NCI-H69 (cell line): ENCODE data around the gene TMEM198.

Experiments used
- DNase-seq: peaks from one replicate; lab custom pipeline; 2025; lab: John Stamatoyannopoulos, UW

Gene TMEM198

DNA sequence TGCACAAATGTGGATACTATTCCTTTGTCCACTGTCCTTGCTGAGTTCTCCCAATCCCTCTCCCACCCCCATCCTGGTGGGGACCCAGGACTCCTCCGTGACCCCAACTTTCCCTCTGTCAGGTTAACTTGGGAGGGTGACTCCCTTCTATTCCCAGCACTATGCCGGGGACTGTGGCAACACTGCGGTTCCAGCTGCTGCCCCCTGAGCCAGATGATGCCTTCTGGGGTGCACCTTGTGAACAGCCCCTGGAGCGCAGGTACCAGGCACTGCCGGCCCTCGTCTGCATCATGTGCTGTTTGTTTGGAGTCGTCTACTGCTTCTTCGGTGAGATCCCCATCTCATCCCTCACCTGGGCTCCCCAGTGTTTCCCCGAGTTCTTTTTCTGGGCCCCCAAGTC lies 739 bp downstream of the TMEM198 start:
- no peak for DNase-seq

DNA sequence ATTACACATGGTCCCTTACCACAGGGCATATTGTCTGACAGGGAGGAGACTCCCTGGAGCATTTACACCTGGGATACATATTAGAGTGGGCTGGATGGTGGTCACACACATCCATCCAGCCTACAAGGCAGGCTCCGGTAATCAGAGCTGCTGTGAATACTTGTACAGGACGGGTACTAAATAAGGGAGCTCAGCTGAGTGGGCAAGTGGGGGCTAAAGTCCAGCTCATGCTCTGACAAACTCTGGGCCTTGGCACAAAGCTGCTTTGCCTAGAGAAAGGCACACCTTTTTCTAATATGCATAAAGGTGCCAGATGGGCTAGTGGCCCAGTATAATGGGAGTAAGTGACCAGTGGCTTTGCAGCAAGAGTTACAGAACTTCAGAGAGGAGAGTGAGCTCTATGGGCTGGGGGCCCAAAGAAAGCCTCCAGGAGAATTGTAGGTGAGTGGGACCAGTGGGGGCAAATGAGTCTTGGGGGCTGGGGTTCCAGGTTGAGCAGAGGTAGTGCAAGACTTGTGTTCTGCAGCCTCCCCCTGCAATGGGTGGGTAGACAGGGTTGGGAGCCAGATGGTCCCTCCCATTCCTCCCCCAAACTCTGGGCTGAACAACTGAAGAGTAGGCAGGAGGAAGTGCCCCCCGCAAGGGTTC lies 1.6 kb downstream of the TMEM198 start:
- no peak for DNase-seq

DNA sequence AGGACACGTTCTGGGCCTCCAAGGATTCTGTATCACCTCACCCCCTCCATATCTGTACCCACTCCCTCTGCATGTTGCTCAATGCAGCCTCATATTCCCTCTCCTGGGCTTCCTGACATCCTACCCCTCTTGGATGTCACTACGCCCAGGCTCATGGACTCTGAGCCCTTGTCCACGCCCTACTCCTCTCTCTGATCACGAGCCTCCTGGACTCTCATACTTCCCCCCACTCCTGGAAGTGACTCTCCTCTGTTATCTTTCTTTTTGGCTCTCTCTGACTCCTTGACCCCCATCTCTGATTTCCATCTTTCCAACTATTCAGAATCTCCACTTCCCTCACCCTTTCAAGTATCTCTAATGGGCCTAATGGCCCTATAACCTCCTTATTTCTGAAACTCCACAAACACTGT lies 2.1 kb downstream of the TMEM198 start:
- DNase-seq: no peak

GRCh38 chr2:219547621-219548020 lies 3.8 kb downstream of the TMEM198 start:
- DNase-seq: no peak

GRCh38 chr2:219548990-219549389 lies 5.2 kb downstream of the TMEM198 start:
- DNase-seq: no peak

GRCh38 chr2:219549619-219550018 lies 5.8 kb downstream of the TMEM198 start:
- no peak for DNase-seq

DNA sequence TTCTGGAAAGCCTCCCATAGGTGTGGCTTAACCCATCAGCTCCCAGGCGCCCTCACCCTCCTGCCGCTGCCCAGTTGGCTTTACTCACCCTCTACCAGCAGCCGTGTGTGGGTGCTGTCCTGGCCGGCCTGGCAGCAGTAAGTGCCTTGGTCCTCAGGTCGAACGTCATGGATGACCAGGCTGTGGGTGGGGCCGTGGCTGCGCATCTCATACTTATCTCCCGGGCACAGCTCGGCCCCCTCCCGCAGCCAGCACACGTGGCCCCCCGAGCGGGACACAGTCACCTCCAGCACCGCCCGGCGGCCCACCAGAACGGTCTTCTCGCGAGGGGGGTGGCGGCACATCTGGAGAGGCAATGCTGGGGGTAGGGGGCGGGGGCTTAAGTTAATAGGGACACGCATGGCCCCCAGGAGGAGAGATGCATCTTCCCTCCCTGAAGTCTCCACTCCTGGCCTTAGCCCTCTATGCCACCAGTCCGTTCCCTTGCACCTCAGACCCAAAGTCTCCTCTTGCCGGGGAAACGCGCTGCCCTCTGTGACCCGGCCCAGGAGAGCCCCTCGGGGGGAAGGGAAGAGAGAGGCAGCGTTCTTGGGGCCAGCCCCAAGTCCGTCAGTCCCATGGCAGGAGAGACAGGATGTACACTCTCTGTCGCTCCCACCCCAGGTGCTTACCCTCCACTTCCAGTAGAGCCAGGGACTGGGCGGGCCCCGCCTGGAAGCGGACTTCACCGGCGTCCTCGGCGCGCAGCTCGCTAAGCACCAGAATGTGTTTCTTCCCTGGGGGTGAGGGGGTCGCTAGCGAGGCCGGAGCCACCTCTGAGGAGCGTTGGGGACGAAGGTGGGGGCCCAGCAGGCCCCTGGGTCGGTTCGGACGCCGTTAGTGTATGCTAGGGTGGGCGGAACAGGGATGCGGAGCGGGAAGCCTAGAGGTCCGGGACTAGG lies 7.9 kb downstream of the TMEM198 start:
- peak; percentile 76 for DNase-seq

GRCh38 chr2:219552382-219553167 lies 8.7 kb downstream of the TMEM198 start:
- DNase-seq: peak; percentile 85

GRCh38 chr2:219553168-219553417 lies 9.3 kb downstream of the TMEM198 start:
- DNase-seq: no peak

GRCh38 chr2:219553463-219553963 lies 9.7 kb downstream of the TMEM198 start:
- DNase-seq: no peak

GRCh38 chr2:219554350-219554749 lies 10.5 kb downstream of the TMEM198 start:
- no peak for DNase-seq

GRCh38 chr2:219555956-219556355 lies 12.1 kb downstream of the TMEM198 start:
- no peak for DNase-seq

GRCh38 chr2:219556413-219556812 lies 12.6 kb downstream of the TMEM198 start:
- no peak for DNase-seq

DNA sequence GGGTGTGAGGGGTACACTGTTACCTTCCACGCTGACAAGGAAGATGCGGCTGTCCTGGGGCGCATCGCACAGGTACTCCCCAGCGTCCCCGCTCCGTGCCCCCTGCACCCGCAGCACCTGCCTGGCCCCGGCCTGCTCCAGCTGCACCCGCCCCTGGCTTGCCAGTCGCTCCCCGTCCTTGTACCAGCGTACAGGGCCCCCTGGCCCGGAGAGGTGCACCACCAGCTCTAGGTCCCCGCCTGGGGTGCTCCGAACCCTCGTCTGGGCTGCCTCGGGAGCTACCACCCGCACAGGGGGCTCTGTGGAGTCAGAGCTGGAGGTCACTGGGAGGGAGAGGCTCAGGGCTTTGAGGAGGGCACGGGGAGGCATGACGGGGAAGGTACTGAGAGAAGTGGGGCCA lies 13.5 kb downstream of the TMEM198 start:
- DNase-seq: no peak

DNA sequence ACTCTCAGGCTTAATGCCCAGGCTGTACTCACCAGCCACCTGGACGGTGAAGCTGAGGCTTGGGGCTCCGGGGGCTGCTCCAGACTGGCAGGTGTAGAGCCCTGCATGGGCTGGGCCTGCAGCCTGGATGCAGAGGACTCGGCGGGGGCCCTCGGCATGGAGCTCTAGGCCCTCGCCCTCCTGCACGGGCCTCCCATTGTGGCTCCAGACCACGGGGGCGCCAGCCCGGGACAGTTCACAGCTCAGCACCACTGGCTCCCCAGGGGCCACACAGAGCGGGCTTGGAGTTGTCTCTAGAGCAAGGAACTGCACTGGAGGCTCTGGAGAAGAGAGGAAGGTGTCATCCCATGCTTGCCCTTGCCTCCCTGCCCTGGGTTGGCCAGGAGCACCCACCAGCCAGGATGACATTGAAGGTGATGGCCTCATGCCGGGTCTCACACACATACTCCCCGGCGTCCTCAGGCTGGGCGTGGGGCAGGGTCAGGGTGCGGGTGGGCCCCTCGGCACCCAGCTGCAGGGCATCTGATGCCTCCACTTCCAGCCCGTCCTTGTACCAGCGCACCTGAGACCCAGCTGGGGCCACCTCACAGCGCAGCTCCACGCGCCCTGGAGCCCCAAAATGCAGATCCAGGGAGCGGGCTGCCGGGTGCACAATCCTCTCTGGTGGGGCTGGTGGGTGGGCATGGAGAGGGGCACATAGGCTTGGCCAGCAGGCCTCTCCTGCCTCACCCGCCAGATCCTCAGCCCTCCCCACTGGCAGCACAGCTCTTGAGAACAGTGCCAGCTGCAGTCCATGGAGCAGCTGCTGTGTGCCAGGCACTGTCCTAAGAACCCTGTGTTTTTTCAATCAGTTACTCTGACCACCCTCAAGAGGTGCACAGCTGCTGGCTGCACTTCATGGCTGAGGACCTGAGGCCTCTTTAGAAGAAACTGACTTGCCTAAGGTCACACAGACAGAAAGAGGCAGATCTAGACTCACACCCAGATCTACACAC lies 14.3 kb downstream of the TMEM198 start:
- no peak for DNase-seq

DNA sequence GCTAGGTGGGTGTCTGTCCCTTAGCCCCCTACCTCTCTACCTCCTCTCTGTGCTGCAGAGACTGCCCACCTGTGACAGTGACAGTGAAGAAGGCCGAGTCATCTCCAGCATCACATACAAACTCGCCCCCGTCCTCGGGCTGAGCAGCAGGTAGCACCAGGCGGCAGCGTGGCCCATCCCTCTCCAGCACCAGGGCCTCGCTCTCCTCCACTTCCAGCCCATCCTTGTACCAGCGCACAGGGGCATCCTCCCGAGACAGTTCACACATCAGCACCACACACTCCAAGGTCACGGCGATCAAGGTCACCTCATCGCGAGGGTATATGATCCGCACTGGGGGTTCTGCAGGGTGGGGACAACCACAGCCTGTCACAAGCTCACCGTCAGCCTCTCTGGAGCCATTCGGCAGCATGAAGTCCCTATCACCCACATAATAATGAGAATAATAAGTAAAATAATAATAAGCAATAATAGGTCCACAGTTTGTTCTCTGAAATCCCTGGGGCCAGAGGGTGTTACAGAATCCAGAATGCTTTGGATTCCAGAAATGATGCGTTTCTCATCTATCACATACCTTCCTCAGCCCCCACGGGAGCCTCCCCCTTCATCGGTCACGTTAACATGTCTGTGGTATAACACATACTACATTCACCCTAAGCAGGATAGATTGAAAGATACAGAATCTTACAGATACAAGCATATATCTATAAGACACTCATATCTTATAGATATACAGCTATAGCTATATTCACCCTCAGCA lies 15.5 kb downstream of the TMEM198 start:
- DNase-seq: no peak

DNA sequence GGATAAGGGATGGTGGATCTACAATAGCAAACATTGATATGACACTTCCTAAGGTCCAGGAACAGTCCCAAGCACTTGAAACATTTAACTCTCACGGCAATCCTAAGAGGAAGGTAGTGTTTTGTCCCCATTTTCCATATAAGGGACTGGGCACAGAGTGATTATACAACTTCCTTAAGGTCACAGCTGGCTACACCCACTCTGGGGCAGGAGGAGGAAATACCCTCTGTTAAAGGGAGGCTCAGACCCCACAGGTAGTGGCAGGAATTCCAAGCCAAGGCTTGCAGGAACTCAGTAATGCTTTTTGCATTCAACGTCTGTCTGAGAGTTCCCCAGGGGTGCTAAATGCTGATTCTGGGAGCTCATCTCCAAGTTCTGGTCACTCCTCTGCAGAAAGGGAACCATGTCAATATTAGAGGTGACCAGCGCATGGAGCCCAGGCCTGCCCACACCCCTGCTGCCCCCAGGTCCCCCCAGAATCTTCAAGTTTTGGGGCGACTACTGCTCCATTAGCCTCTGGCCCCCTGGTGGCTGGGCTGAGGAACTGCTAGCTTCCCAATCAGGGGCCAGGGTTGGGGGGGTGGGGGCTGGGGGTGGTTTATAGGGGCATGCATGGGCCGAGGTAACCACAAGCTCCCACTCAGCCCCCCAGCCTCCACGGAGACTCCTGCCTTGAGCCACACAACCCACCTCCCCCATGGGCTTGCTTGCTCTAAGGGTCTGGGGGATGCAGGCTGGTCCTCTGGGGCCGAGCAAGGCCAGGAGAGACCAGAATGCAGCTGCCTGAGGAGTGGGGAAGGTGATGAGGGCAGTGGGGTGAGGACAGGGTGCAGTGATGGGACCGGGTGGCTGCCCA lies 16.4 kb downstream of the TMEM198 start:
- no peak for DNase-seq

DNA sequence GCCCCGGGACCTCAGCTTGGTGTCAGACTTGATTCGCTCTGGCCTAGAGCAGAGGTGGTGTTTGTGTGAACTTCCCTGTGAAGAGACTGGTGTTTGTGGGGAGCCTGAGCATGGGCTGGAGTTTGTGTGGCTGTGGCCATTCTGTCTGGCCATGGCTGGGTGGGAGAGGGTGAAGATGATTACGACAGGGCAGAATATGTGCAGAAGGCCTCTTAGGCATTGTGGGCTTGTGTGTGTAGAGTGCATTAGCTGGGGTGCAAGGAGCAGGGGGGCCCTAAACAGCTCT lies 17.0 kb downstream of the TMEM198 start:
- no peak for DNase-seq

- no peak for DNase-seq
These were observed 17.6 kb downstream of the TMEM198 start for GRCh38 chr2:219561179-219562048.
